Measurements from ENCODE around the gene OR2A5.
"Not testable (repeated sequence)": the region's sequence is repeated elsewhere in the genome, so short reads cannot be mapped to it uniquely, and the experiment has no call there.

The OR2A5 gene

DNA sequence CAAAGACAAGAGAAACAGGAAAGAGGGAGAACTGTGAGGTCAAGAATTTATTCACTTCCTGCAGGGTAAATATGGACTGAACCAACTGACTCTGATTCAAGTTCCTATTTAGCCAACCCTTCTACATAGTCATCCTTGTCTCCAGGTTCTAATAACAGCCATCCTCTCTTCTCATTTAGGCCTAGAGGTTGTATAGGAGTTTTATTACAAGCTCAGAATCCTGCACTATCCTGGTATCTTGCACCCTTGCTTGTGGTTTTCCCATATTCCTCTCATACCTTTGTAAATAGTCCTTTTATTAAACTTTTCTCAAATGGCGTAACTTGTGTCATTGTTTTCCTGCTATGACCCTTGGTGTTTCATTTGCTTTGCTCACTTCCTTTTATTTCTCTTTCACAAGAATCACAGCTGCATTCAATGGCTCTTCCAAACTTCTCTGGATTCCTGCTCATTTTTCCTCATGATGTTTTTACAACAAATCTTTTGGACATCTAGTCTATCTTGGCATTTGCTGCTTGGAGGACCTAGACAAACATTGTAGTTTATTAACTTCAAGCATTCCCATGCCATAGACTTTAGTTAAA lies 12.4 kb upstream of the OR2A5 start:
- TF ChIP-seq, protein P1, sequence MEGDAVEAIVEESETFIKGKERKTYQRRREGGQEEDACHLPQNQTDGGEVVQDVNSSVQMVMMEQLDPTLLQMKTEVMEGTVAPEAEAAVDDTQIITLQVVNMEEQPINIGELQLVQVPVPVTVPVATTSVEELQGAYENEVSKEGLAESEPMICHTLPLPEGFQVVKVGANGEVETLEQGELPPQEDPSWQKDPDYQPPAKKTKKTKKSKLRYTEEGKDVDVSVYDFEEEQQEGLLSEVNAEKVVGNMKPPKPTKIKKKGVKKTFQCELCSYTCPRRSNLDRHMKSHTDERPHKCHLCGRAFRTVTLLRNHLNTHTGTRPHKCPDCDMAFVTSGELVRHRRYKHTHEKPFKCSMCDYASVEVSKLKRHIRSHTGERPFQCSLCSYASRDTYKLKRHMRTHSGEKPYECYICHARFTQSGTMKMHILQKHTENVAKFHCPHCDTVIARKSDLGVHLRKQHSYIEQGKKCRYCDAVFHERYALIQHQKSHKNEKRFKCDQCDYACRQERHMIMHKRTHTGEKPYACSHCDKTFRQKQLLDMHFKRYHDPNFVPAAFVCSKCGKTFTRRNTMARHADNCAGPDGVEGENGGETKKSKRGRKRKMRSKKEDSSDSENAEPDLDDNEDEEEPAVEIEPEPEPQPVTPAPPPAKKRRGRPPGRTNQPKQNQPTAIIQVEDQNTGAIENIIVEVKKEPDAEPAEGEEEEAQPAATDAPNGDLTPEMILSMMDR (conservative IDR thresholded peaks at IDR 0.05): no peak
- H3K27ac ChIP-seq: no peak overlapping the region

GRCh38 chr7:144037414-144038035 lies 11.2 kb upstream of the OR2A5 start:
- H3K27ac ChIP-seq: peak overlapping the region; percentile 2; the same call in 1 of the 2 replicates
- TF ChIP-seq, protein P1 (conservative IDR thresholded peaks at IDR 0.05): no peak

- TF ChIP-seq, protein P1 (conservative IDR thresholded peaks at IDR 0.05): no peak
- H3K27ac ChIP-seq: no peak overlapping the region; the same call in 1 of the 2 replicates
Measured at GRCh38 chr7:144038887-144039286, 9.9 kb upstream of the OR2A5 start.

DNA sequence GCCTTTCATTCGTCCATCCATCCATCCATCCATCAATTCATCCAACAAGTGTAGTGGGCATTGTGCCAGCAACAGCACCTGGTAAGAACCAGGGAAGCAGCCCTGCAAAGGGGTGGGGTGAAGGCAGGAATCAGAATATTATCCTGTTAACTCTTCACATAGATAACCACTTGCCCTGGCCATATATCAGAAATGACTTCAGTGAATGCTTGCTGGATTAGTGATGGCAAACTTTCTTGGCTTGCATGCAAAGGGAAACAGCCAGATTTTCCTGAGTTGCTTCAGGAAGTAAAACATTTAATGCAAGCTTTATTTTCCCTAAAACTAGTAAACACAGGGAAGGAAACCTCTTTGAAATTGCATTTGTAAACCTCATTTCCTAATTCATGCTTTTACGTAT lies 743 bp downstream of the OR2A5 start:
- H3K27ac ChIP-seq: no peak overlapping the region
- TF ChIP-seq, protein P1 (conservative IDR thresholded peaks at IDR 0.05): no peak

- TF ChIP-seq, protein P1 (conservative IDR thresholded peaks at IDR 0.05): no peak
Measured at GRCh38 chr7:144050093-144050492, 1.3 kb downstream of the OR2A5 start.

DNA sequence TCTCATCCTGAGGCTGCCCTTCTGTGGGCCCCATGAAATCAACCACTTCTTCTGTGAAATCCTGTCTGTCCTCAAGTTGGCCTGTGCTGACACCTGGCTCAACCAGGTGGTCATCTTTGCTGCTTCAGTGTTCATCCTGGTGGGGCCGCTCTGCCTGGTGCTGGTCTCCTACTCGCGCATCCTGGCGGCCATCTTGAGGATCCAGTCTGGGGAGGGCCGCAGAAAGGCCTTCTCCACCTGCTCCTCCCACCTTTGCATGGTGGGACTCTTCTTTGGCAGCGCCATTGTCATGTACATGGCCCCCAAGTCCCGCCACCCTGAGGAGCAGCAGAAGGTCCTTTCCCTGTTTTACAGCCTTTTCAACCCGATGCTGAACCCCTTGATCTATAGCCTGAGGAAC lies 2.1 kb downstream of the OR2A5 start:
- not testable (repeated sequence) for H3K27ac ChIP-seq

More at GRCh38 chr7:144050093-144050492, 1.3 kb downstream of the OR2A5 start:
- H3K27ac ChIP-seq: no peak overlapping the region

DNA sequence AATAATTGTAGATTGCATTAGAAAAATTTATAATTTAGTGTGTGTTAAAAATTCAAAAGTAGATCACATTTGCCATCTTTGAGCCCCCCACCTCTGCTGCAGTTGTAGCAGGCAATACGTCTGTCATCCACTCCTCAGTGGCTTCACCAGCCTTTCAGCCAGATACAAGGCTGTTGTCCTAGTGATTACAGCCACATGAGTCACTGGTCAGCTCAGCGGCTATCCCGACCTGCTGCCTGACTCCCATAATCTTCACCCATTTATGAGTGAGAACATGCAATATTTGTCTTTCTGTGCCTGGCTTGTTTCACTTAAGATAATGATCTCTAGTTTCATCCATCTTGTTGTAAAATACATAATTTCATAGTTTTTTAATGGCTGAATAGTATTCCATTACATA lies 9.2 kb downstream of the OR2A5 start:
- TF ChIP-seq, protein P1 (conservative IDR thresholded peaks at IDR 0.05): no peak
- no peak overlapping the region for H3K27ac ChIP-seq

DNA sequence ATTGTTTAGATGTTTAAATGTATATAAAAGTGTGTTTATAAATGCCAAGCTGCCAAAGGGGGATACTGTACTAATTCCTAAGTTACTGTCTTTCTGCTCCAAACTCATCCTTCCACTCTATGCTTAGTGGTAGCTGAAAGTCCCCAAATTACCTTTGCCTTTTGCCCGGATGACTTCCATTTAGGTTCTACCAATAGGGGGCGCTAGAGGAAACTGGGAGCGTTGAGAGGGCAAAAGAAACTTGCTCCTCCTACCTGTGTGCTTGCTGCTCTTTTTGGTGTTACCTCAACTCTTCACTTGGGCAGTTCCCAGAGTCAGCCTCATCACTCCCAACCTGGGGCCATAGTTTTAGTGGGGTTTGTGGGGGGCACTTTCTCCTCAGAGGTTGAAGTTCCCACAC lies 15.0 kb downstream of the OR2A5 start:
- H3K27ac ChIP-seq: no peak overlapping the region
- TF ChIP-seq, protein P1 (conservative IDR thresholded peaks at IDR 0.05): 0 out of 2 replicates have a peak, but pooled peaks have one; percentile 27
